Measurements from ENCODE around the gene NFYC.

Gene NFYC

DNA sequence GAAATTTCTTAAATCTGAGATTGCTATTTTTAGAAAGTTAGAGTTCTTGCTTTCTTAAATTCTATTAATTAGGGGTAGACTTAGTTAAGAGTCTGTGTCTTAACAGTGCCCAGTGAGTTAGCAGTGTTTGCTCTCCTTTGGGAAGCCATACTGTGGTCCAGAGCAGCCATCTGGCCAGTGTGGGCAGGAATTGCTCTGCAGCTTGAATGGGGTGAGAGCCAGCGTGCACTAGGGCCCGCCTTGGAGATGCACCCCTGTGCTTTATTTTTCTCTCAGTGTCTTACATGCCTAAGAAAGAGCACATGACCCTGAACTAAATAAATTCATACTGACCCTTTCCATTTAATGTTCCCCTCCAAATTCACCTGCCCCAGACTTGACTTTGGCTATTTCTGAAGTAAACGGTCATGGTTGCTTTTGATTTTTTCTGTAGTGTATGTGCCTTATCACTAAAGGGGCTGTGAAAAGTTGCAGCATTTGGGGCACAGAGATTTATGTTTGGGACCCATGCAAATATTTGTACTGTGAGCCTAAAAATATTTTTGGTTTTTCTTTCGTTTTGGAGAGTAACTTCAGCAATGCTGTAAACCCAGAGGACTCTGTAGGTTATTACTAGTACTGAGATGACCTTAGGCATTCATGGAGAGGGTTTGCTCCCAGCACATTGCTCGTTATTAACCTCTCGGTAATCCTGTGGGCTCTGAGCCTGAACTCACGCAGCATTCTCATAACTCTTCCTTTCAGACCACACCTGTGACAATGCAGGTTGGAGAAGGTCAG, 70.8 kb downstream of the NFYC start:
- no peak for DNase-seq

DNA sequence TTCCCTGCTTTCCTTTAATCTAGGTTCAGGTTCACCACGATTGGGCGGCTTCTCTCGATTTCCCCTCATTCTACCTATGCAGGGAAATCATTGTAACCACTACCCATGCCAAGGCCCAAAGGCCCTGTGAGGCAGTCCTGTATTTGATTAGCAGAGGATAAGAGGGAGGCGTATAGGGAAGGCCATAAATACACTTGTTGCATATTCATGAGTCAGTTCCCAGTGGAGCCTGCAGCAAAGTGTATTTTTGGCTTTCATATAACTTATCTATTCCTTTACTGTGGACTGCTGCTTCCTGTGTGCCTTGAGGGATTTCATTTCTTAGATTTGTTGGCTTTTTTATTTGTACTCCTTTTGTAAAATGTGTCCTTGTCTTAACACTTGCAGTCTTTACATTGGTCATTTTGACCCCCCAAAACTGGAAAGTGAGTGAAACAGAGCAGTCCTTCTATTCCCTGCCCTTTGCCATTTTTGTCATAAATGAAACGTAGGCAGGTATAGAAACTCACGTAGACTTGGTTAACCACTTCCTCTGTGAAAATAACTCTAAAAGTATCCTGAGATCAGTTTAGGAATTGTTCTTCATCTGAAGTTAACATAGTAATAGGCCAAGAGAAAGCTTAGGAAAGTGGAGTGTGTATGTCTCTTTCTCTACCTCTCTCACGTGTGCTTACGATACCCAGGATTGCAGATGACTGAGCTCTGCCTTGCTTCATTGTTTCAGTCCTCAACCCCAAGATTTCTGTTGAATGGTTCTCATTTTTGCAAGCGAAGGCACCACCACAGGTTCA, 72.4 kb downstream of the NFYC start:
- no peak for DNase-seq

DNA sequence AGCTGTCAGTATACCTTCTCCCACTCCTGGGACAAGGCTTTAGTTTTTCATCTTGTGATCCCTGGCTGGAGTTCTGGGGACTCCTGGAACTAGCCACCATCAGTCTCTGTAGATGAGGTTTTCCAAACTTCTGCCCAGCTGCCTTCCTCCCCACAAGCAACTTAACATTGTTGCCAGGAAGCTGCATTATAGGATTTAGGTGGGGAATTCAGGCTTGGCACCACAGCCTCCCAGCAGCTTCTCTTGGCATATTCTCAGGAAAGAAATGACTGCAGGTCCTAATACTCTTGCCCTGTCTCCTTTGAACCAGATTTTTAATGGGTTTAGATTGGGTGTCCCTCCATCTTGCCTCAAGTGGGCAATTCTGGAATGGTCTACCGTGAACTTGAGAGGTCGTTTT, 73.5 kb downstream of the NFYC start:
- no peak for DNase-seq

DNA sequence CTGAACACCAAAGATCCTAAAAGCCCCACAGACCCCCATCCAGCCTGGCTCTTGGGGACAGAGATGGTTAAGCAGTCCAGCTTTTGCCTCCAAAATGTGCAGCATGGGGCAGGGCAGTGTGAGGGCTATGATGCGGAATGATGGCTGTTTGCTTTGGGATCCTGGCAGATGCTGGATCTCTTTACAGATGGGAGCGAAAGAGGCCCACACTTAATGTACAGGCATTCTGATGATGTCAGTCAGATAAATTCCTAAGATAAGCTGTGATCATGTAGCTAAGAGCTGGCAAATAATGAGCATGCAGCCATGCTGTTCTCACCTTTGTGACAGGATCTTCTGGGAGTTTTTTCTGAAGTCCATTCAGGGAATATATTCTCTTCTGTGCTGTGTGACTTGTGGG, 74.5 kb downstream of the NFYC start:
- no peak for DNase-seq

DNA sequence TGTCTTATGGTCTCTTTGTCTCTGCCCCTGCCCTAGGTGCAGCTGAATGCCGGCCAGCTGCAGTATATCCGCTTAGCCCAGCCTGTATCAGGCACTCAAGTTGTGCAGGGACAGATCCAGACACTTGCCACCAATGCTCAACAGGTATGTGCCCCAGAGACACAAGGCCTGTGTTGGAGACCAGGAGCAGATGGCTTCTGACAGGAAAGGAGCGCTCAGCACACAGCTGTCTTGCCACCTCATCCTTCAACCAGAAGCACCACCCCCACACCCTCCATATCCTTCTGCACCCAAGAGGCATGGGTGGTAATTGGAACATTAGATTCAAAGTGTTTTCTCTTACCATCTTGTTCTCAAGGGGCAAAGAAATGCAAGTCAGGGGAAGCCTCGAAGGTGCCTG, 75.1 kb downstream of the NFYC start:
- DNase-seq, result no peak

DNA sequence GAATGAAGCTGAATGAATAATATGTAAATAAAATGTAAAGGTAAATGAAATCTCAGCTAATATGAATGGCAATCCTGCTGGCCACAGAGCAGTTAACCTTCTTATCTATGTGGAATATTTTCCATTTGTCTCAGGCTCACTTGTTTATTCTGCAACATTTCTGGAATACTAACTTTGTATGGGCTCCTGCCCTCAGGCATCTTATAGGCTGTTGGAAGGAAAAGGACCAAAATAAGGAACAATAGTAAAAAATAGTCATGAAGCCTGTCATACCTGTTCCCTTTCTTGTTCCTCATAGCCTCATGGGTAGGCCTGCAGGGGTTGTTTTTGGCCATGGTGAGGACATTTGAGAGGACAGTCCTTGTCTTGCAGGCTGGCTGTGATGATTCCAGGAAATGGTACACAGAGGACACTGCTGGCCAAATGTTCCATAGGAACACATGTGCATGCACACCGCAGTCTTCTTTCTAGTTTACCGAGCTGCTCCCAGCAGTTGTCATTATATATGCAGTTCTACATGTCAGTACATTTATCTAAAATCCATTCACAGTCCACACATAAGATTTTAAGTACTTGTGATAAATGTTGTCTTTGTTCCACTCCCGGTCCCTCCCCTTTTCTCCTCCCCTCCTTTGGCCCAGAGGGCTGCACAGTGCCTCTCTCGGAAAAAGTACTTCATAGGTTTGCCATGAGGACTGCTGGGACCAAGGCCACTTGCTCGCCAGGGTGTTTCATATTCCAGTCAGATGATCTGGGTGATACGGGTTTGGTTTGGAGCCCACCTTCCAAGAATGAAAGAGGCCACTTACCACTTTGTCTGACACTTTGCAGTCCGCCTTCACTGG, 76.9 kb downstream of the NFYC start:
- no peak for DNase-seq

DNA sequence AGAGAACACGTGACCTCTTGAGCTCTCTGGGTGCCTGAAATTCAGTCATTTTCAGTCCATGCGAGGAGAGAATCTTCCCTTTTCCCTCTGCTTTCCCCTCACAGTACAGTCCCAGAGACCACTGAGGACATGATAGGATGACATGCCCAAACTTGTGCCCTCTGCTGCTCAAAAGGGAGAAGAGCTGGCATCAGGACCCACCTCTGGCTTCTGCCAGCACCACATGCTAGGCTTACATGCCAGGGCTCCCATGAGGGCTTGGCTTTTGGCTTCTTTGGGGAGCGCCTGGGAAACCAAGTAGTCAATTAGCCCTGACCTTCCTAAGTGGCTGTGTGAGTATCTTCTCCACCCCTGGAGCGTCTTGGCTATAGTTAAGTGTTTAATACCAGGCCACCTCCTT, 78.3 kb downstream of the NFYC start:
- no peak for DNase-seq

DNA sequence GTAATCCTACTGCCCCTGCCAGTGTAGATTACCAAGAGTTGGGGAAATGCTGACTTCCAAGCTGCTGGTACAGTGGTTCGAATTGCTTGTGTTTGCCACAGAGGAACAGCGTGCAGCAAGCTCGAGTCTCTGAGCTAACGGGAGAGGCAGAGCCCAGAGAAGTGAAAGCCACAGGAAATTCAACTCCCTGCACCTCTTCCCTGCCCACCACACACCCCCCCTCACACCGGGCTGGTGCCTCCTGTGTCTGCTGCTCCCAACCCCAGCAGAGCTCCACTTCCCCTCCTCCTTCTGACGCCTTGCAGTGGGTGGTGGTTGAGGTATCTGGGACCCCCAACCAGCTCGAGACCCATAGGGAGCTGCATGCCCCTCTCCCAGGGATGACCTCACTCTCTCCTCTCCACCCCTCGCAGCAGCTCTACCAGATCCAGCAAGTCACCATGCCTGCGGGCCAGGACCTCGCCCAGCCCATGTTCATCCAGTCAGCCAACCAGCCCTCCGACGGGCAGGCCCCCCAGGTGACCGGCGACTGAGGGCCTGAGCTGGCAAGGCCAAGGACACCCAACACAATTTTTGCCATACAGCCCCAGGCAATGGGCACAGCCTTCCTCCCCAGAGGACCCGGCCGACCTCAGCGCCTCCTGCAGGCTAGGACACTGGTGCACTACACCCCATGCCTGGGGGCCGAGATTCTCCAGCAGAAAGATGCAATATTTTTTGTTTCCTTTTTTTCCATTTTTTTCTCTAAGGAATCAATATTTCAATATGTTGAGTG, 79.0 kb downstream of the NFYC start:
- no peak for DNase-seq

DNA sequence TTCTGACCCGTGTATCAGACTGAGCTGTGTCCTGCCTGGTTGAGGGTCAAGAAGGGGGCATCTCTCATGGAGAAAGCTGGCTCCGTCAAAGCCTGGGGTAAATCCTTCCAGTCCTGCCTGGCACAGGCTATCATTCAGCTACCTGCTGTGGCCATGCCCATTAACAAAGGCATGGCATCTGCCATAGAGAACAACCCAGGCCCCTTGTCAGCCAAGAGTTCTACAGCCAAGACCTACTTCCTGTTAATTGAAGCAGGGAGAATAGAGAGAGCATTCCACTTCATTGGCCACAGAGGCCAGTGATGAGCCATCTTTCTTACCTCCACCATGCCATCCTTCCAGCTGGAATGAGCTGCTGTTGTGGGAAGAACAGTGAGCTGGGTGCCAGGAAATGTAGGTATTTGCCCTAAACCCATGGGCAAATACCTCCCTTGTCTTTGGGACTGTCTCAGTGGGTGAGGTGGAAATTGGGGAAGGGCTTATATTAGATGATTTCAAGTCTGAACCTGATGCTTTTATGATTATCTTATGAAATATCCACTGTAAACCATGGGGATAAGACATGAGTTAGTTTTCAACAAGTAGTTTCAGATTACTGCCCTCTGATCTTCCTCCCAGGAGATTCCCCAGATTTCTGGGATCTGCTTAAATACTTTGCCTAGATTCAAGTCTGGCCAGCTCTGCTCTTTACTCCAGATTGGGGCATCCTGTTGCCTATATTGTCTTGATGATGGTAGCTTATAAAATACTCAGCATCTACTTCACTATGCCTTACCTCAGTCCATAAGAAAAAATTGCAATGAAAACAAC, 80.8 kb downstream of the NFYC start:
- DNase-seq, result no peak

DNA sequence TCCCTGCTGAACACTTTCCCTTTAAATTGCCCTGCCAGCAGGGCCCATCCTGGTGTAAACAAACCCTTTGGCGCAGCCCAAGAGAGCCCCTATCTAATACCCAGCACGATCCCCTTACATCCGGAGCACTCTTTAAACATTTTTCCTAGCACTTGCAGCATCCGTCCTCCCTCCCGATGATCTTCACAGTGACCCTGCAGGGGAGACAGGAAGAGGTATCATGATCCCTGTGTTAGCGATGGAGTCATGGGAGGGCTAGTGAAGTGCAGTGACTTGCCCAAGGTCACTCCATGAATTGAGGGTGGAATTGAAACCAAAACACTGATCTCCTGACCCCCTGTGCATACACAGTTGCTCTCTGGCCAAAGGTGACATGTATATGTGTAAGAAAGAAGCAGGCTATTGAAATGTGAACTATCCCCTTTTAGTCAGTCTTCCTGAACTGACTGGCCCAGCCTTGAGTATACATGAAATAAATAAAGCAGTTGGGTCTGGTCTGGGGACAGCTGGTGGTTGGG, 82.3 kb downstream of the NFYC start:
- peak; percentile 16 for DNase-seq

DNA sequence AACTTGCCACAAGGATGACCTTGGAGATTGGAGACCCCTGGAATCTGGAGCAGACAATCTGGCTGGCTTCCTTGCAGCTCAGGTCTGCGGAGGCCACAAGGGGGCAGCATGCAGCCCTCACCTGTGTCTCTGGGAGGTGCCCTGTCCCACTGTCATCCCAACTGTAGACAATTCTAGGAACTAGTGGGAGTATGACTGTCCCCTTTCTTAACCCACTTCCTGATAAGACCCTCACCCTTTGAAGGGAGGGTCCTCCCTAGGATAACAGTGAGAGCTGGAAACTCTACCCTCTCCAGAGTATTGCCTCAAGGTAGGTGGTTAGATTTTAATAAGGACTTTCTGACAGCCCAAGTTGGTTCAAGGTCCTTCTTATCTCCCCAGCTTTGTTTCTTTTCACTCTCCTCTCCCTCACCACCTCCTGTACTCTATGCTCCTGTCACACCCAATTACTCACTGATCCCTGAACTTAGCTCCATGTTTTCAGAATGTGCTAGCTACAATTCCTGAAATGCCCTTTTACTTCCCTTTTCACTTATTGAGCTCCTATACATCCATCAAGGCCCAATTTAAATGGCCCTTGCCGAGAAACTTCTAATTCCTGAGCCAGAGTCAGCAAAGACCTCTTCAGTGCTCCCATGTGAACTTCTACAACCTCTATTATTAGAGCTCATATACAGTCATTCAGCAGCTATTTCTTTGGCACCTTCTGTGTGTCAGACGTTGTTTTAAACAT, 82.9 kb downstream of the NFYC start:
- DNase-seq, result no peak

DNA sequence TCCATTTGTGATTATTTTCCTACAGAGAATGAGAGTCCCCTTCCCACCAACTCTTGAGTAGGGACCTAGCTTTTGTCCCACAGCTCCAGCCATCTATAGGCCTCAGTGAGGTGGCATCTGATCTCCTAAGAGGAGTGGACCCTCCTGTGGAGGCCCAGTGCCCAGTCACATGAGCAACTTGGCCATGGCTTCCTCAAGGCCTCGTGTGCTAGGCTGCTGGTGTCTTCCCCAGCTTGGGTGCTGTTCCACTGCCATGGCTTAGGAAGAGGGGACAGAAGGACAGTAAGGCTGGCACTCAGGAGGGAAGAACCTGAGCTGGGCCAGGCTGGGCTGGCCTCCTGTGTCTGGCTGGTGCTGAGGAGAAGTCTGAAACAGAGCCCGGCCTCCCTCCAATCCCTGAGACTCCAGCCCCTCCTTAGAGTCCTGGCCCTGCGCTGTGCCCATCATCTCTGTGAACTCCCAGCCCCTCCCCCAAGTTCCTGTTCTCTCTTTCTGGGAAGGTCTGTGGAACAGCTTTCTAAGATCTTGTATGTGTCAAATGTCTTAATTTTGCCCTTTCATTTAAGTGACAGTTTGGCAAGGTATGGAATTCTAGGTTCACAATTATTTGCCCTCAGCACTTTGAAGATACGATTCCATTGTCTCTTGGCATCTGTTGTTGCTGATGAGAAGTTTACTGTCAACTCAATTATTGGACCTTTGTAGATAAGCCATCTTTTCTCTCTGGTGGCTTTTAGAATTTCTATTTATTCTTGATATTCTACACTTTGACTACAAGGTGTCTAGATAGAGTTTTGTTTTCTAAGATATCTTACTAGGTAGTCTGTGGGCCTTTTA, 85.0 kb downstream of the NFYC start:
- no peak for DNase-seq

DNA sequence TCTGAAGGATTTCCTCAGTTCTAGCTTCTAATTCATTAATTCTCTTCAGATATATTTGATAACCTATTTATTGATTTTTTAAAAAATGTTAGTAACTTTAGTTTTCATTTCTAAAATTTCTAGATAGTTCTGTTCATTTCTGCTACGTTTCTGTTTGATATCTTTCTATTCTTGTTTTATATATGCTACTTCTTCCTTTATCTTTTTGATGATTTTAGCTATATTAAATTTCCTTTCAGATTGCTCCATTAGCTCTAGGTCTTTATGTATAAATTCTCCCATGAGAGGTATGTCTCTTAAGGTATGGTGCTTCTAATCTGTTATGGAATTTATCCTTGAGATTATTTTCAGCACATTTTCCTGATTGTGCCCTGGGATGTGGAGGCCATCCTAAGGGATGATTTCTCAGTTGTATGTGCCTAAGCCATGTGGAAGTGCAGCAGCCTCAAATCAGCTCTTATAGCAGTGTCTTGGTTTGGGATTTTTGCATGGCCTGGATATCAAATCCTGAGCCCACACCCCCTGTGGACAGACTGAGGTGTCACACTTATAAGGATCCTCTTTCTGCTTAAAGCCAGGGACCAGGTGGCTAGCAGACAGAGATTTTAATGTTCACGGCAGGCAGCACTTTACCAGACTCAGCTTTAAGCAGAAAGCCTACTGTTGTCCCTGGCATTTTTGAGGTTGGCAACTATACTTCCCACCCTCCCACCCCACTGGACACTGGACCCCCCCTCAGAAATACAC, 85.9 kb downstream of the NFYC start:
- DNase-seq, result no peak

DNA sequence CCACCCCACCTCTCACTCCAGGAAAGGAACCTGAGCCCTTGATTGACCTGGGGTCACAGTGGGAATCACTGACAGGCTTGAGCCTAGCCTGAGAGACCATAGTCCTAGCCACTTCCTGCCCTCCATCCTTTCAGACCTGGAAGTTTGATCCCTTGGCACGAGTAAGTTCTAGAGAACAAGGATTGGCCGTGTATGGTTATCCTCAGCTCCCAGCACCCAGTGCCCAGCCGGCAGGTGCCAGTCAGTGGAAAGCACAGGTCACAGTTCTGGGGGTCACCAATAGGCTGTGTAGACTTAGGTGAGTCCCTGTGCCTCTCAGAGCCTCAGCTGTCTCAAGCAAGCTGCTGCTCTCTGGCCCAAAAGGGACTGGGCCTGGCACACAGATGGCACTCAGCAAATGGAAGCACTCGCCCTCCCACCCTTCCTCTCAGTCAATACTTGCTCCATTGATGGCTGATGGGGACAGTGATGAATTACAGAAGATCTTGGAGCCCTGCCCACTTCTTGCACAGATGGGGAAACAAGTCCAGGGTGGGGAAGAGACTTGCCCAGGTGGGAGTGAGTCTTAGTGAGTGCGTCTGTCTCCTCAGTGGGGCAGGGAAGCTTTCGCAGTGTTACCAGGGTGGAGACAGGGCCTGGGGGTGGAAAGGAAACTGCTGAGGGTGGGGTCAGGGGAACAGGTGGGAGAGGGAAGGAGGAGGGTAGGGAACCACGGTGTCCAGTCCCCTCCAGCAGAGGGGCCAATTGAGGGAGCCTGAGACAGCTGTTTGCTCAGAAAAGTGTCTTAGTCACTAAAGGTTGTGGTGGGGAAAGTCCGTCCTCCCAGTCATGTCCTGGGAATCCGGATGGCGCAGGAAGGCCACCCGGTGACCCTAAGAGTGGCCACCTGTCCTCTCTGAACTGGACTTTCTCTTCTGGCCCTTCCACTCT, 89.4 kb downstream of the NFYC start:
- DNase-seq, result no peak

DNA sequence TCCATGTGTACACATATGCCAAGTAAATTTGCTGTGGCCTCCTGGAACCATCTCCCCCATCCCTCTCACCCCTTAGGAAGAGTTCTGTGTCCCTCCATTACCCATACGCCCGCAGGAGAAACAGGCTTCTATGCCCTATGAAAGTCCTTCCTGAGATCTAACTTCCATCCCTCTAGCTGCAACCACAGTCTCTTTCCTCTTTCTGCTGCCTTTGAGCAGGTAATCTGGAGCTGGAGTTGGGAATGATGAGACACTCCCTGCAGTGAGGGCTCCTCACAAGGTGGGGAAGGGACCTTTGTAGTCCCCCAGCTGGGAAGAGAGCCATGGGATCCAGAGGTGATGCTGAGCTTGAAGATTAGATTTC, 90.1 kb downstream of the NFYC start:
- DNase-seq, result no peak

DNA sequence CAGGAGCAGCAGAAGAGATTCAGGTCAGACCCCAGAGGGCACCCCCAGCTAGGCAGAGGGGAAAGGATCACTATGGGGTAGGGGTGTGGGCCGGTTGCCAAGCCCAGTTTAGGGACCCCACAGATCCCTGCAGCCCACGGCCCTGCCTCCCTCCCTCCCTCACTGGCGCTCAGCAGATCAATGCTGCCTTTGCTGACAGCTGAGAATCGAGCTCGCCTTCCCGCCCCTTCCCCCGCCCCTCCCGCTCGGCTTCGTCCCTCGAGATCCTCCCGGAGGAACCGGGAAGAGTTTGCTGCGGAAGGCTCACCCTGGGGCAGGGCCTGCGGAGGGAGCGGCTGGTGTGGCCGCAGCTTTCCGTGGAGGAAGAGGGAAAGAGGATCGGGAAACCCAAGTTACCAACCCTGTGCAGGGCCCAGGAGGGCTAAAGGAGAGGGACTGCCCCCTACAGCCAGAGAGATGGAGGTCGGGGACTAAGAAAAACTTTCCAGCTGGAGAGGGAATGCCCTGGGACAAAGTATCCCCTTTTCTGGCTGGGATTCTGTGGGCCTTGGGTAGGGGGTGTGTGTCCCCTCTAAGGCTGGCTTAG, 91.0 kb downstream of the NFYC start:
- no peak for DNase-seq

DNA sequence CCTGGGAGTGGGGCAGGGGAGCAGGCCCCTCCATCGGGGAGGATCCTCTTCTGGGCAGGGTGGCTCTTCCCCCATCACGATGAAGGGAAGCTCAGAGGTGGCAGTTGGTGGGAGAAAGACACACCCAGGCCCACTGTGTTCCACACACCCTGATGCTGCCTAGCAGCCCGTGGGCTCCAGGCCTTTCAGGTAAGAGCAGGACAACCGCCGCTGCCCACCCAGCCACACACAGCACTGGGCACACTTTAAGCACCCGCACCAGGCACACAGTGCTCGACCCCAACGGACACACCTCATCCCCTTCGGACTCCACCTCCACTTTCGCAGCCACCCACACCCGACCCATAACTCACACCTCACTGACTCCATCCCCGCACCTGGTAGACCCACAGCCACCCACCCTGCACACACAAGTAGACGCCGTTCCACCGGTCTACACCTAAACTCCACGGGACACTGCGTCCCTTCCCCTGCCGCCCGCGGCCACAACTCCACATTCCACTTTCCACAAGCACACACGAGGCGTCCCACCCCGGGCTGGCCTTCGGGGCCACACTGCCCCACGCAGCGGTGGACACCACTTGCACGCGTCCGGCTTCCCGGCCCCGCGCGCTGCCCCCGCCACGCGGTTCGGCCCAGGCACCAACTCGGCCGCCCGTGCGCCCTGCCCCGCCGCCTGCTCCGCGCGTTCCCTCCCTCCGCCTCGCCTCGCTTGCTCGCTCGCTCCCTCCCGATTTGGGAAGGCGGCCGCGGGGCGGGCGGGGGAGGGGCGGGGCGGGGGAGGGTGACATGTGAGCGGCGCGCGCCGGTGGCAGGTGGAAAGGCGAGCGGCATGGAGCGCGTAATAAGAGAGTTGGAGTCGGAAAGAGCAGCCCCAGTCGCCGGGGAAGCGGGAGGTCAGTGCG, 91.7 kb downstream of the NFYC start, which contains the start of gene KCNQ4:
KCNQ4 (plus strand) TSS at position 787 of the 905 bp plus-strand sequence. CDS start 307 bp downstream, outside the sequence.
- no peak for DNase-seq

Data from NCI-H2081 treated with DMSO at 0.1 percent for 48 hours (cell line).